ENCODE results near the gene C9orf43.

DNA sequence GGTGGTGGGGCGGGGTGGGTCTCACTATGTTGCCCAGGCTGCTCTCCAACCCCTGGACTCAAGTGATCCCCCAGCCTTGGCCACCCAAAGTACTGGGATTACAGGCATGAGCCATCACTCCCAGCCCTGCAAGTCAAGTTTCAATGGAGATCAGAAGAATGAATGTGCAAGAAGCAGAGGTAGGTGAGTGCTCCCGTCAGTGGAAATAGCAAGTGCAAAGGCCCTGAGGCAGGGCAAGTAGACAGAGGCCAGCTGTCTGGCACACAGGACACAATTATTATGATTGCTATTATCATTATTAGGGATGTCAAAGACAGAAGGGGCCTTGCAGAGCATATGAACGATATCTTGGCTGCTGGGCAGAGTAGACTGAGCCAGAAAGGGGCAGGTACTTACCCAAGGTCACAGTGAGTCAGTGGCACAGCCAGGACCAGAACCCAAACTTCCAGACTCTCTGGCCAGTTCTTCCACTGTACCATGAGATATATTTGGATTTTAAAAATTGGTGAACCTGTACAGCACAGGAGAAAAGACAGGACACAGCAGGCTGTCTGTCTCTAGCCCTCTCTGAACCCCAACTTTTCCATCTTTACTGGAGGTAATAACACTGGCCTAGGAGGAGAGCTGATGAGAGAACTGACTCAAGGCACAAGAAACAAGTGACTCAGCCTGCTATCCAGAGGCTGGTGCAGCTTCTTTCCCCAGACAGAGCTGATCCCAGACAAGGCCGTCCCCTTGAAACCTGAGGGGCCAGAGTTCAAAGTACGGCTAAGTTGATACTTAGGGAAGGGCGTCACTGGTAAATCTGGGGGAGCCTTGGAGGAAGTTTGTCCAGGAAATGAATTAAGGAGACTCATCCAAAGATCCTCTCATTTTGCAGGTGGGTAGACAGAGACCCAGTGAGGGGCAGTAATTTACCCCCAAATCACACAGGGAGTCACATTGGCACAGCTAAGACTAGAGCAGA lies 35.2 kb upstream of the C9orf43 start:
- TF ChIP-seq, protein P1, sequence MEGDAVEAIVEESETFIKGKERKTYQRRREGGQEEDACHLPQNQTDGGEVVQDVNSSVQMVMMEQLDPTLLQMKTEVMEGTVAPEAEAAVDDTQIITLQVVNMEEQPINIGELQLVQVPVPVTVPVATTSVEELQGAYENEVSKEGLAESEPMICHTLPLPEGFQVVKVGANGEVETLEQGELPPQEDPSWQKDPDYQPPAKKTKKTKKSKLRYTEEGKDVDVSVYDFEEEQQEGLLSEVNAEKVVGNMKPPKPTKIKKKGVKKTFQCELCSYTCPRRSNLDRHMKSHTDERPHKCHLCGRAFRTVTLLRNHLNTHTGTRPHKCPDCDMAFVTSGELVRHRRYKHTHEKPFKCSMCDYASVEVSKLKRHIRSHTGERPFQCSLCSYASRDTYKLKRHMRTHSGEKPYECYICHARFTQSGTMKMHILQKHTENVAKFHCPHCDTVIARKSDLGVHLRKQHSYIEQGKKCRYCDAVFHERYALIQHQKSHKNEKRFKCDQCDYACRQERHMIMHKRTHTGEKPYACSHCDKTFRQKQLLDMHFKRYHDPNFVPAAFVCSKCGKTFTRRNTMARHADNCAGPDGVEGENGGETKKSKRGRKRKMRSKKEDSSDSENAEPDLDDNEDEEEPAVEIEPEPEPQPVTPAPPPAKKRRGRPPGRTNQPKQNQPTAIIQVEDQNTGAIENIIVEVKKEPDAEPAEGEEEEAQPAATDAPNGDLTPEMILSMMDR (IDR thresholded peaks at IDR 0.05): no peak
- no peak for TF ChIP-seq POLR2AphosphoS5 (IDR thresholded peaks at IDR 0.05)

All from sigmoid colon (tissue), 4 donors.